ENCODE results near the gene FAH. TPM values are rescaled to one million over a fixed set of nuclear protein-coding genes. Genes with fewer than 3 reads are reported as not detected.

The FAH gene
- total and polyA plus RNA-seq, 9 of the 15 experiments (the other 6 are each of a cell fraction or from before 2014, with no cell fraction given), result 66.8 to 310 (median 103) TPM

DNA sequence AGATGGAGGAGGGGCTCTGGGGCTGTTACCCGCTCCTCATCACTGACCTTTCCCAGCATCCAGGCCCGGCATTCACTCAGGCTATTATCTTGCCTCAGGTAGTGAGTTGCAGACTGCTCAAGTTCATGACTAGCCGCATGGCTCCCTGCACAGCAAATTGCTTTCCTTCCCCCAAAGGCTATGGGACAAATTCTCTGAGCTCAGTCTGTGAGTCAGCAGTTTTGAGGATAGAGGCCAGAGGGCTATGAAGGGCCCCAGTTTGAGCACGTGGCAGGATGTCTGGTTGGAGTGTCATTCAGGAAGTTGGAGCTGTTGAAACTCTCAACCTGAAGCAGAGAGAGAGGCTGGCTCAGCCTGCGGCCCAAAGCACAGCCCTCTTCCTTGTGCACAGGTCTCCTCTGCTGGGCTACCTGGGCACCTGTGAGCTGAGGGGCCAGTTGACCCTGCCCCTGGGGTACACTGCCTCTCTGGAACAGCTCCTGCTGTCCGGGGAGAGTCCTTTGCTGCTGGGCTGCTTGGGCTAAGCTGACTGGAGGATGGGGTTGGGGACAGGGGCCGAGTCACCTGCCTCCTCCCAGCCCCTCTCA lies 7.9 kb downstream of the FAH start (continued):
- TF ChIP-seq ZNF217 (CRISPR knock-in tag; IDR thresholded peaks at IDR 0.05) (no peak), ZNF224 (CRISPR knock-in tag; IDR thresholded peaks at IDR 0.05) (no peak), ZNF124 (CRISPR knock-in tag; IDR thresholded peaks at IDR 0.05) (no peak), NR2C2 (CRISPR knock-in tag; IDR thresholded peaks at IDR 0.05) (no peak), NR2C2 (tag; IDR thresholded peaks at IDR 0.05) (peak; percentile 90), RUNX1 (IDR thresholded peaks at IDR 0.05; ENCODE audit: low read depth) (no peak), XRCC3 (IDR thresholded peaks at IDR 0.05) (no peak), SOX6 (IDR thresholded peaks at IDR 0.05) (peak; percentile 45), SRSF3 (IDR thresholded peaks at IDR 0.05; ENCODE audit: insufficient read depth, low read length) (no peak), CCAR2 (IDR thresholded peaks at IDR 0.05; ENCODE audit: low read depth, low read length) (no peak), TAF9B (IDR thresholded peaks at IDR 0.05; ENCODE audit: partially characterized antibody) (peak; percentile 67), HNRNPH1 (optimal IDR thresholded peaks at IDR 0.05; ENCODE audit: low read depth, low read length) (no peak), CTBP1 (IDR thresholded peaks at IDR 0.05; ENCODE audit: borderline replicate concordance) (peak; percentile 69; the same call in 1 of the 2 replicates), EHMT2 (IDR thresholded peaks at IDR 0.05) (0 out of 2 replicates have a peak, but pooled peaks have one; percentile 22), KDM2B (CRISPR knock-in tag; IDR thresholded peaks at IDR 0.05) (no peak), ZBED1 (IDR thresholded peaks at IDR 0.05) (no peak), BMI1 (IDR thresholded peaks at IDR 0.05; ENCODE audit: low read length) (no peak), ZNF197 (CRISPR knock-in tag; IDR thresholded peaks at IDR 0.05; ENCODE audit: low read depth) (peak; percentile 89), NCOA2 (IDR thresholded peaks at IDR 0.05; ENCODE audit: partially characterized antibody in 2 of 2) (no peak), ZKSCAN8 (CRISPR knock-in tag; IDR thresholded peaks at IDR 0.05) (peak; percentile 70; the same call in 1 of the 2 replicates), ZNF212 (CRISPR knock-in tag; IDR thresholded peaks at IDR 0.05) (no peak), ADNP (tag; IDR thresholded peaks at IDR 0.05) (no peak)
- TF ChIP-seq, protein P1, sequence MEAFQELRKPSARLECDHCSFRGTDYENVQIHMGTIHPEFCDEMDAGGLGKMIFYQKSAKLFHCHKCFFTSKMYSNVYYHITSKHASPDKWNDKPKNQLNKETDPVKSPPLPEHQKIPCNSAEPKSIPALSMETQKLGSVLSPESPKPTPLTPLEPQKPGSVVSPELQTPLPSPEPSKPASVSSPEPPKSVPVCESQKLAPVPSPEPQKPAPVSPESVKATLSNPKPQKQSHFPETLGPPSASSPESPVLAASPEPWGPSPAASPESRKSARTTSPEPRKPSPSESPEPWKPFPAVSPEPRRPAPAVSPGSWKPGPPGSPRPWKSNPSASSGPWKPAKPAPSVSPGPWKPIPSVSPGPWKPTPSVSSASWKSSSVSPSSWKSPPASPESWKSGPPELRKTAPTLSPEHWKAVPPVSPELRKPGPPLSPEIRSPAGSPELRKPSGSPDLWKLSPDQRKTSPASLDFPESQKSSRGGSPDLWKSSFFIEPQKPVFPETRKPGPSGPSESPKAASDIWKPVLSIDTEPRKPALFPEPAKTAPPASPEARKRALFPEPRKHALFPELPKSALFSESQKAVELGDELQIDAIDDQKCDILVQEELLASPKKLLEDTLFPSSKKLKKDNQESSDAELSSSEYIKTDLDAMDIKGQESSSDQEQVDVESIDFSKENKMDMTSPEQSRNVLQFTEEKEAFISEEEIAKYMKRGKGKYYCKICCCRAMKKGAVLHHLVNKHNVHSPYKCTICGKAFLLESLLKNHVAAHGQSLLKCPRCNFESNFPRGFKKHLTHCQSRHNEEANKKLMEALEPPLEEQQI (IDR thresholded peaks at IDR 0.05), result no peak
- TF ChIP-seq, protein P2, sequence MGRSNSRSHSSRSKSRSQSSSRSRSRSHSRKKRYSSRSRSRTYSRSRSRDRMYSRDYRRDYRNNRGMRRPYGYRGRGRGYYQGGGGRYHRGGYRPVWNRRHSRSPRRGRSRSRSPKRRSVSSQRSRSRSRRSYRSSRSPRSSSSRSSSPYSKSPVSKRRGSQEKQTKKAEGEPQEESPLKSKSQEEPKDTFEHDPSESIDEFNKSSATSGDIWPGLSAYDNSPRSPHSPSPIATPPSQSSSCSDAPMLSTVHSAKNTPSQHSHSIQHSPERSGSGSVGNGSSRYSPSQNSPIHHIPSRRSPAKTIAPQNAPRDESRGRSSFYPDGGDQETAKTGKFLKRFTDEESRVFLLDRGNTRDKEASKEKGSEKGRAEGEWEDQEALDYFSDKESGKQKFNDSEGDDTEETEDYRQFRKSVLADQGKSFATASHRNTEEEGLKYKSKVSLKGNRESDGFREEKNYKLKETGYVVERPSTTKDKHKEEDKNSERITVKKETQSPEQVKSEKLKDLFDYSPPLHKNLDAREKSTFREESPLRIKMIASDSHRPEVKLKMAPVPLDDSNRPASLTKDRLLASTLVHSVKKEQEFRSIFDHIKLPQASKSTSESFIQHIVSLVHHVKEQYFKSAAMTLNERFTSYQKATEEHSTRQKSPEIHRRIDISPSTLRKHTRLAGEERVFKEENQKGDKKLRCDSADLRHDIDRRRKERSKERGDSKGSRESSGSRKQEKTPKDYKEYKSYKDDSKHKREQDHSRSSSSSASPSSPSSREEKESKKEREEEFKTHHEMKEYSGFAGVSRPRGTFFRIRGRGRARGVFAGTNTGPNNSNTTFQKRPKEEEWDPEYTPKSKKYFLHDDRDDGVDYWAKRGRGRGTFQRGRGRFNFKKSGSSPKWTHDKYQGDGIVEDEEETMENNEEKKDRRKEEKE (IDR thresholded peaks at IDR 0.05; ENCODE audit: borderline replicate concordance in 1 of 2, control insufficient read depth in 1 of 2, low read depth in 2 of 2, low read length in 1 of 2), result no peak
- TF ChIP-seq, protein P3, sequence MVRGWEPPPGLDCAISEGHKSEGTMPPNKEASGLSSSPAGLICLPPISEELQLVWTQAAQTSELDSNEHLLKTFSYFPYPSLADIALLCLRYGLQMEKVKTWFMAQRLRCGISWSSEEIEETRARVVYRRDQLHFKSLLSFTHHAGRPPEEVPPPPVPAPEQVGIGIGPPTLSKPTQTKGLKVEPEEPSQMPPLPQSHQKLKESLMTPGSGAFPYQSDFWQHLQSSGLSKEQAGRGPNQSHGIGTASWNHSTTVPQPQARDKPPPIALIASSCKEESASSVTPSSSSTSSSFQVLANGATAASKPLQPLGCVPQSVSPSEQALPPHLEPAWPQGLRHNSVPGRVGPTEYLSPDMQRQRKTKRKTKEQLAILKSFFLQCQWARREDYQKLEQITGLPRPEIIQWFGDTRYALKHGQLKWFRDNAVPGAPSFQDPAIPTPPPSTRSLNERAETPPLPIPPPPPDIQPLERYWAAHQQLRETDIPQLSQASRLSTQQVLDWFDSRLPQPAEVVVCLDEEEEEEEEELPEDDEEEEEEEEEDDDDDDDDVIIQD (CRISPR knock-in tag; IDR thresholded peaks at IDR 0.05), result no peak

All from K562 (cell line).